HG03025 (cell line): Measurements from ENCODE around the gene LUC7L2.
"Not testable (repeated sequence)": the region's sequence is repeated elsewhere in the genome, so short reads cannot be mapped to it uniquely, and the experiment has no call there.

Source experiments
- ATAC-seq: cut with Tn5 transposase; IDR thresholded peaks from one replicate; pipeline ENCODE4 v1.9.1; 2021; ENCODE audit warnings: mild to moderate bottlenecking, moderate library complexity; ENCODE audit not compliant: unreplicated experiment, low FRiP score

Gene LUC7L2

GRCh38 chr7:139354729-139355128 lies 5.0 kb upstream of the LUC7L2 start:
- ATAC-seq: no peak

- ATAC-seq: no peak
Measured at GRCh38 chr7:139355320-139355719, 4.4 kb upstream of the LUC7L2 start.

GRCh38 chr7:139357729-139358506 lies 1.8 kb upstream of the LUC7L2 start:
- not testable (repeated sequence) for ATAC-seq

- peak; percentile 31 for ATAC-seq
Measured at GRCh38 chr7:139358541-139359365, 941 bp upstream of the LUC7L2 start.

GRCh38 chr7:139360210-139360947 lies 685 bp downstream of the LUC7L2 start:
- peak; percentile 66 for ATAC-seq

- ATAC-seq: no peak
Measured at GRCh38 chr7:139360948-139361307, 1.2 kb downstream of the LUC7L2 start.

GRCh38 chr7:139361523-139361922 lies 1.8 kb downstream of the LUC7L2 start:
- no peak for ATAC-seq

GRCh38 chr7:139362302-139362701 lies 2.6 kb downstream of the LUC7L2 start:
- no peak for ATAC-seq

- ATAC-seq: no peak
Measured at GRCh38 chr7:139362981-139363380, 3.3 kb downstream of the LUC7L2 start.

- ATAC-seq: no peak
Measured at GRCh38 chr7:139365336-139365735, 5.6 kb downstream of the LUC7L2 start.

- no peak for ATAC-seq
Measured at GRCh38 chr7:139366400-139366799, 6.7 kb downstream of the LUC7L2 start.

- no peak for ATAC-seq
Measured at GRCh38 chr7:139367438-139368155, 7.9 kb downstream of the LUC7L2 start.

GRCh38 chr7:139370301-139370942 lies 10.7 kb downstream of the LUC7L2 start:
- no peak for ATAC-seq

- ATAC-seq: no peak
Measured at GRCh38 chr7:139370943-139371313, 11.2 kb downstream of the LUC7L2 start.

- ATAC-seq: no peak
Measured at GRCh38 chr7:139374246-139374645, 14.6 kb downstream of the LUC7L2 start.

GRCh38 chr7:139382439-139382838 lies 22.7 kb downstream of the LUC7L2 start:
- ATAC-seq: no peak

- ATAC-seq: no peak
Measured at GRCh38 chr7:139384611-139385010, 24.9 kb downstream of the LUC7L2 start.

- no peak for ATAC-seq
Measured at GRCh38 chr7:139387594-139387993, 27.9 kb downstream of the LUC7L2 start.

GRCh38 chr7:139389091-139389490 lies 29.4 kb downstream of the LUC7L2 start:
- ATAC-seq: no peak

- no peak for ATAC-seq
Measured at GRCh38 chr7:139389774-139390173, 30.1 kb downstream of the LUC7L2 start.
